CD4-positive, alpha-beta T cell treated with Interleukin-4 for 4 hours (primary cell): ENCODE results near the gene GPRIN3.

Source experiments
- DNase-seq: peaks from one replicate; pipeline ENCODE4 v3.0.0-alpha.2; 2020

Gene GPRIN3

DNA sequence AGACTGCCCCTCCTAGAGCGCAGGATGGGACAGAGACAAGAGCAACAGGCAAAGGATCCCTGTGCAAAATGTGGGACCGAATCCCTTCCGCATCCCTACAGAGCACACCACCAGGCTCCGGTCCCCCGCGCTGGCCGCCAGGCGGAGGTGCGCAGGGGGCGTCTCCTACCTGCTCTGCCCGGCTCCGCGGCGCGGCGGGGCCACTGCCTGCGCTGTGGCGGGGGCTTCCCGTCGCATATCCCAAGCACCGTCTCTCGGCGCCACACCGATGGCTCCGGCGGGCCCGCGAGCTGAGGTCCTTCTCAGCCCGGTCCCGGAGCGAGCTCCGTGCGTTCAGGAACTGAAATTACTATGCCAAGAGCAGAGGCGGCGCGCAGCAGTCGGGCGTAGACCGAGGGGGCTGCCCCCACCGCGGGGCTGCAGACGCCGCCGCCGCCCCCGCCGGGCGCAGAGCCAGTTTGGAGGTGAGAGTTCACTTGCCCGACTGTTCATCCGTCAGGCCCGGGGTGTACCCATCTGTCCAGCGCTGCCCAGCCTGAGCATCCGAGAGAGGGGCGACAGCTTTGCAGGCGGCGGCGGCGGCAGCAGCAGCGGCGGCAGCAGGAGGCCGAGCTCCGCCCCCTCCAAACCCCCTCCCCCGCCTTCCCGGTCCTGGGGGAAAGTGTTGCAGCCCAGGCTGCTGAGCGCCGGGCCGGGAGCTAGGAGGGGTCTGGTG, at the start of gene GPRIN3:
TSS of gene GPRIN3 (minus strand) at position 355 of the 715 bp plus-strand sequence. CDS start 57,690 bp downstream, outside the sequence.
- DNase-seq: peak; percentile 60

DNA sequence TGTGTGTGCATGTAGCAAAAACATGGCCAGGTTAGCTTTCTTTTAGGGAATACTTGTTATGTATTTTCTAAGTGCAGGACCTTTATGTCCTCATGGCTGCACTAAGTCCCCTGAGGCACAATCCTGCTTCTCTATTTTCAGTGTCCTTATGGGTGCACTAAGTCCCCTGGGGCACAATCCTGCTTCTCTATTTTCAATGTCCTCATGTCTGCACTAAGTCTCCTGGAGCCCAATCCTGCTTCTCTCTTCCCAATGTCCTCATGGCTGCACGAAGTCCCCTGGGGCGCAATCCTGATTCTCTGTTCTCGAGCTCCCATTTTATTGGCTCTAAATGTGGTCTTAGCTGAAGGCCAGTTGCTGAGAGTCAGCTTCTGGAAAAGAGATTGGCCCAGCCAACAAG, 49.7 kb upstream of the GPRIN3 start:
- DNase-seq: no peak

DNA sequence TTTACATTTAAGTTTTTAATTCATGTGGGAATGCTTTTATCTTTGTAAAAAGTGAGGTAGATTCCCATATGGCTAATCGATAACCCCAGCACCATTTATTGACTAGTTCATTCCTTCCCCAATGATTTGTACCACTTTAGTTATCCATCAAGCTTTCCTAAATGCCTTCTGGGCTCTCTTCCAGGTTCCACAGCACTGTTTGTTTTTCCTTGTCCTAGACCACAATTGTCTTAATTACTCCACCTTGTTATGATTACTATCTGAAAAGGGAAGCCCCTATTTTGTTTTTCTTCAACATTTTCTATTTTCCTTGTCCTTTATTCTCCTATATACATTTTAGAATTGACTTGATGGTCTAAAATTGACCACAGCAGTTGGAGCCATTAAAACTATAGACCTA, 48.5 kb upstream of the GPRIN3 start:
- DNase-seq: no peak

DNA sequence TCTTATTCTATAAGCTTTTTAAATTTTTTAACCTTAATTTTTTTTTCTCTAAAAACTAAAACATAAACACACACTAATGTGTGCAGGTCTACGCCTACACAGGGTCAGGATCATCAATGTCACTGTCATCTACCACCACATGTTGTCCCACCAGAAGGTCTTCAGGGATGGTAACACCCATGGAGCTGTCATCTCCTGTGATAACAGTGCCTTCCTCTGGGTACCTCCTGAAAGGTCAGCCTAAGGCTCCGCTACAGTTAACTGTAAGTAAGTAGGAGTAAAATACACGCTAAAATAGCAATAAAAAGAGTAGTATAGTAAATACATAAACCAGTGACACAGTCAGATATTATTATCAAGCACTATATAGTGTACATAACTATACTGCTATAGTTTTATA, 45.9 kb upstream of the GPRIN3 start:
- DNase-seq: peak; percentile 20

DNA sequence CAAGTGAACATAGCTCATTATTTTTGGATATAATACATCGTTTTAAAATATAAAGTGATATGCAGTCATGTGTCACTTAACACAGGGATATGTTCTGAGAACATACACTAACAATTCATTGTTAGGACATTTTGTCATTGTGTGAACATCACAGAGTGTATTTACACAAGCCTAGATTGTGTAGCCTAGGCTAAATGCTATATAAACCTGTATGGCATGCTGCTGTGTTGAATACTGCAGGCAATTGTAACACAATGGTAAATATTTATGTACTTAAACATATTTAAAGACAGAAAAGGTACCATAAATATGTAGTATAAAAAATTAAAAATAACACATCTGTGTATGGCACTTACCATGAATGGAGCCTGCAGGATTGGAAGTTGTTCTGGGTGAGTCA, 44.9 kb upstream of the GPRIN3 start:
- DNase-seq: no peak

DNA sequence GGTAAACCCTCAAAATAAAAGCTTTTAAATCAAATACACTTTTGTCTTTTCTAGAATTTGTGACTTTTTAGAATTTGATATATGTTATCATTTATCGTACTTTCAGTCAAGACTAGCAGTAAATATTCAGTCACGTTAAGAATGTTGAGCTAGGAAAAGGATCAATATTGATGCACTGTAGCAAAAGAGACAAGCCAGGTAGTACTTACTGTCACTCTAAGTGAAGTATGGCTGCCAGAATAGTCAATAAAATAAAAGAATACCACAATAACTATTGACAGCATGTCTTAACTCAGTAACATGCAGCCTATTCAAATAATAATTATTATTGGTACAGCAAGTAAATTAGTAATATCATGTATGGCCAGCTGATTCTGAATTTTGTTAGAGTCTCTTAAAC, 43.6 kb upstream of the GPRIN3 start:
- DNase-seq: no peak

DNA sequence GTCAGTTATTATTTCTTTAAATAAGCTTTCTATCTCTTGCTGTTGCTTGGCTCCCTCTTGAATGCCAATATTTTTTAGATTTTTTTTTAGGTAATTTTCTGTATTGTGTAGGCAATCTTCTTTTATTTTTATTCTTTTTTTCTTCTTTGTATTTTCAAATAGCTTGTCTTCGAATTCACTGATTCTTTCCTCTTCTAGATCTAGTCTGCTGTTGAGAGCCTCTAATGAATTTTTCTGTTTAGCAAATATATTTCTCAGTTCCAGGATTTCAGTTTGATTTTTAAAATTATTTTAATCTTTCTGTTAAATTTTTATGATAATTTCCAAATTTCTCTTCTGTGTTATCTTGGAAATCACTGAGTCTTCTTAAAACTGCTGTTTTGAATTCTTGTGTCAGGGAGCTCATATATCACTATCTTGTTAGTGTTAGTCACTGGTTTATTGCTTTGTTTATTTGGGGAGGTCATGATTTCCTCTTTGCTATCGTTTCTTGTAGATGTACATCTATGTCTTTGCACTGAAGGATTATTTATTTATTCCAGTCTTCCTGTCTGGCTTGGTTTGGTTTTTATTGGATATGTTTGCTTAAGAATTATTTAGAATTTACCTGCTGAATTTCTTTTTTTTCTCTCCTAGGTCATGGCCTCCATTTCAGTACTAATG, 39.9 kb upstream of the GPRIN3 start:
- DNase-seq: no peak

DNA sequence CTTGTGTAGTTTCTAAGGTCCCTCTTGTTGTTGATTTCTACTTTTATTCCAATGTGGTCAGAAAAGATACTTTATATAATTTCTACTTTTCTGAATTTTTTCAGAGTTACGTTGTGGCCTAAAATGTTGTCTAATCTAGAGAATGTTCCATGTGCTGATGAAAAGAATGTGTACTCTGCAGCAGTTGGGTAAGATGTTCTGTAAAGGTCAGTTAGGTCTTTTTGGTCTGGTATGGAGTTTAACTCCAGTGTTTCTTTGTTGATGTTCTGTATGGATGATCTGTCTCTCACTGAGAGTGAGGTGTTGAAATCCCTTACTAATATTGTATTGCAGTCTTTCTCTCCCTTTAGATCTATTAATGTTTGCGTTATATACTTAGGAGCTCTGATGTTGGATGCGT, 37.0 kb upstream of the GPRIN3 start:
- DNase-seq: no peak

DNA sequence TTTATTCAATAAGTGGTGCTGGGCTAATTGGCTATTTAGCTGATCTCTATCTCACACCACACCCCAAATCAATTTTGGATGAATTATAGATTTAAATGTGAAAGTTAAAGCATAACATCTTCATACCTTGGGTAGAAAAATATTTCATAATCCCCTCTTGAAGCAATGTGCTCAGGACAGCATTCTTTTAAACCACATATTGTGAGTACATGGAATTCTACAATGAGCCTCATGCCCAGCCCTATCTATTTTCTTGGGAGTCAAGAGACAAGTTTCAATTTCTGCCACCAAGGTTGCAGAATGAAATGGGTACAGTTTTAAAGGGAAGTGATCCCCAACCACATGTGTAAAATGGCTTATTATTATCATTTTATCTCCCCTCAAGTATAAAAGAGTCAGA, 30.6 kb upstream of the GPRIN3 start:
- DNase-seq: no peak

DNA sequence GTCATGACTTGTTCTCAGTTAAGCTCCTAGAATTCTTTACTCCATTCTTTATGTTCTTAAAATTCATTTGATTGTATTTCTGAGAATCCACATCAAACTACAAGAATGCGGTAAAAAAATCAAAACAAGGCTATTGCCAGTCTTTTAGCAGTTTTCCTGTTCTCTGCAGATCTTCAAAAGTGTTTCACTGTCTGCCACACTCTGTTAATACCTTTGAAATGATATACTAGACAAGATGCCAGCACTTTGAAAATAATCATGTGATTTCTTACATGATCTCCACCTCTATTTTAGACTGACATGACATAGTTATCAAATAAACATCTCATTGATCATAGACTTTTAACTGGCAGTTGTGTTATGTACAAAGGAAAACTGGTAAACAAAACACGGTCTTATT, 30.1 kb upstream of the GPRIN3 start:
- DNase-seq: peak; percentile 35

DNA sequence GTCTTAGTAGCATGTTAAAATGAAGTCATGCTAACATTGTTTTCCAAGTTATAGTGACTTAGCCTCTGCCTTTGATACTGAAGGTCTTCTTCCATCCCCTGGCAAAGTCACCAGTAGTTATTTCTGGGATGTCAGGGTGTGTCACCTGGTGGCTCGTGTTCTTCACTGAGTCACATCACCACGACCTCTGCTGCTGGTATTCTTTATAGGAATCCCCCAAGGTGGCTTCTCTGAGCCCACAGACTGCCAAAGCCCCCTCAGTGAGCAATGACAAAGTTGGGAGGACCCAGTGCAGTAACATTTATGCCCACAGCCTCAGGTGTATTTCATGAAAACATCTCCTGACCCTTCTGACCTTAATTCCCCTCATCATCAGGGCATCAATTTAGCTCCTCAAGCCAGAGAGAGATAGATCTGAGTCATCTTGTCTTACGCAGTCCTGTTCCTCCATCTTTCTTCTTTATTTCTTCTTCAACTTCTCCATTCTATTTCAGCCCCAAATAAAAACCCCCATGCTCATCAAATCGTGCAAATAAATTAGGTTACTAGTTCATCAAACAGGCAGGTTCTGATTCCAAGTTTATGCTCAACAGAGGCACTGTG, 29.3 kb upstream of the GPRIN3 start:
- DNase-seq: peak; percentile 26

DNA sequence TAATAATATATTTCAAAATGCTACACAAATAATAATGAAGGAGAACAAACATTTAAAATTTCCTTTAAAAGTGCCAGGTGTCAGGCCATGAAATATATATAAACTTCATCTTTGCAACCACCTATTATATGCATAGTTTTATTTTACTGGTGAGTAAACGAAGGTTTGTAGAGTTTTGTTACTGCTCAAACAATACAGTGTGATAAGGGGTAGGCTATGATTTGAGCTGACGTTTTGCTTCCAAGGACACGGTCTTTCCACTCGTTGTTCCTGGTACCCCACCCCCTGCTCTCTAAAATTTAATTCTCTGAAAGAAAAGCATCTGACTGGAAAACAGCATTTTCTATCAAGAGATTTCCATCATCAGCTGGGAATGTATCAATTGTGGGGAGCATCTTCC, 27.2 kb upstream of the GPRIN3 start:
- DNase-seq: no peak

DNA sequence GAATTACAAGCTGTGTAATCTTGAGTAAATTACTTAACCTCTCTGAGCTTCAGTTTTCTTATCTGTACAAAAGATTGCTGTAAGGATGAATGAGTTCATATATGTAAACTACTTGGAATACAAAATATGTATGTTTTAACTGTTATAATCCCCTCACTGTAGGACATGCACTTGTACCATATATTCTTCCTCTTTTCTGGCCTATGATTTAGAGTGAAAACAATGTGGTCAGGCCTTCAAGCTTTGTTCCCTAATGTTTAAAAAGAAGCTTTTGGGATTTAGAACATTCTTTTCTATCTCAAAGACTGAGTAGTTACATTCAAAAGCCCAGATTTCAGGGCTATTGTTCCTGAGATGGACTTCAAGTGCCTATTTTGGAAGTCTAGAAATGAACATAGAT, 26.7 kb upstream of the GPRIN3 start:
- DNase-seq: no peak

DNA sequence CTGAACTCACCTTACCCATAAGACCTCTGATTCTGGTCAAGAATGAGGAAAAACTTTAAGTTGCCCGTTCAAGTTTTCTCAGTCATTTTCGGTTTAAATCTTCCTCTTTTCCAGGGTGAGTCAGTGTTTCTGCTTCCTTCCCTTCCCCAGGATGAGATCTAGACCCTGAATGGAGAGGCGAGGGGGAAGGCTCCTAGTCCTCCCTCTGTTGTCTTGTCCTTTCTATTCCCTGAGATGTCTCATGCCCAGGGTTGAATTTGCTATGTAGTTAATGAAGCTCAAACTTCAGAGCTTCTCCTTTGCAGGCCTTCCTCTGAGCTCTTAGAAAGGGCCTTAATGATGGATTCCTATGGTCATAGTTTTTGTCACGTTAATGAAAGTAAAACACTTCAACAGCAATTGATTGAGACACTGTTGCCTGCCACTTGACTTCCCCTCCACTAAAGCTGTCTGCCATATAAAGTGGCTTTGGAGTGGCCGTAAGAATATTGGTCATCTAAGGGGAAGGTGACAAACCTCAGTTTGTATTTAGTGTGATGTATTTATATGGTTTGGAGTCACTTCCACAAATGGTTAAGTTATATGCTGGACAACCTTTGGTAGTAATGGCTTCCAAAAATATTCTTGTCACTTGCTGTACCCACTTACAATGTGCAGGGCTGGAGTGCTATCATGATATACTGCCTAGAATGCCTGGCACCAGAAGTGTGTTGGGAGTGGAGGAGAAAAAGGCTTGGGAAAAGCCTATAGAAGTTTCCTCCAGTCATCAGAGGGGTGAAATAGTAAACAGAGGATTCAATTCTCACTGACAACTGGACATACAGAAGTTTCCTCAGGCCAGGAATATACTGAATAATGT, 24.3 kb upstream of the GPRIN3 start:
- no peak for DNase-seq

DNA sequence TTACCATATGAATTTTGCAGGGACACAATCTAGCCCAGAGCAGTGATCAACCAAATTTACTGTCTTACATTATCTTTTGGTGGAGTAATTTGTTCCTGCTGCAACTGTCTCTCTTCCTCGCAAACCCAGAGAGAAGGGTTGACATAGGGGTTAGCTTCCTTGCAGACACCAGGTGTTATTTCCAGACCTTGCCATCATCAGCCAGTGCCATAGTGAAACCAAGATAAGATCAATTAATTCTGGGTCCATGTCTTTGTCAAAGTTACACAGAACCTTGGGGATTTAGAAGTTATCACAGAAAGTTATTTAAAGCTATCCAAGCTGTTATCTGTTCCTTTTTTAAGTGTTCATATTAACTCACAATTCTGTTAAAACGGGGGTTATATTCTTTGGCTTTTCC, 23.6 kb upstream of the GPRIN3 start:
- no peak for DNase-seq

DNA sequence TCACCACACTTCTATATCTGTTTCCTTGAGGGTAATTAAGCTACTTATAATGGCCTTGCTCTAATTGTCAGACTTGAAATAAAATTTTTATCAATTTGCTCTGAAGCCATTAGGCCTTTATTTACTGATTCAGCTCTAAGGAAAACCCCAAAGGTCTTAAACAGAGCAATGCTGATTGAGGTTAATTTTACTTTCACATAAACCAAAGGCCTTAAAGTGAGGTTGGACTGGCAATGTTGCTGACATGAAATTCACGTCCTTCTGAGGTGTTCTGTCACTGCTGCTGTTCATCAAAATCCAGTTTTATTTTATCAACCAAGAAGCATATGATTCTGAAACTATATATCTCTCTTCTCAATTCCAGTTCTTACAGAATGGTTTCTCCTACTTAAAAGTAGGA, 21.7 kb upstream of the GPRIN3 start:
- DNase-seq: no peak

DNA sequence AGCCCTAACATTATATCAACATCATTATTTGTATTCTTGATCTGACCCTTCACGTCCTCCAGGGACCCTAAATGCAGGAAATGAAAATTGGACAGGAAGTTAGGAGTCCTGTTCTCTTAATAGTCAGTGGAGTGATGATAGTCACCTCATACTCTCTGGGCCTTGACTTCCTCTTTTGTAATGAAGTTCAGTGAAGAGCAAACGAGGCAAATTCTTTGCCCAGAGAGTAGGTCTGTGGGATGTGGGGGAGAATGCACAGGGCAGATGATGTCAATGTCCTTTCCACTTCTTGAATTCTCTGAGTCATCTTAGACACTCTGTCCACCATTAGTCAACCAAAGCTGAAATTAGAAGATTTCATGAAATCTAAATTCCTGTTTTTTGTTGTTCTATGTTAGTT, 17.1 kb upstream of the GPRIN3 start:
- no peak for DNase-seq

DNA sequence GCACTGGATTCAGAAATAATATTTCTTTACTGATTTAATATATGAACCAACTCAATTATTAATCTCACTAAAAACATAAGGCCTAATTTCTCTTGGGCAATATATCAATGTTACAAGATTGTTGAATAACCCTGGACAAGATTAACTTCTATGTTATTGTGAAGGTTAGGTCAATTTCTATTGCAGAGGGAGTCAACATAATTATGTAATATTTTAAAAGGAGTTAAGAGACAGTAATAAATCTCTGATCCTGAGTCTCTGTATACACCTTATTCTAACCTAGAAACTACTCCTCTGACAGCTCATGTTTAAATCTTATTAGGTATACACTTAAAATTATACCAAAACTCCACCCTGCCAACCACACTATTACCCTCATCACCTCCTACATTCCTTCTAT, 15.1 kb upstream of the GPRIN3 start:
- DNase-seq: no peak

DNA sequence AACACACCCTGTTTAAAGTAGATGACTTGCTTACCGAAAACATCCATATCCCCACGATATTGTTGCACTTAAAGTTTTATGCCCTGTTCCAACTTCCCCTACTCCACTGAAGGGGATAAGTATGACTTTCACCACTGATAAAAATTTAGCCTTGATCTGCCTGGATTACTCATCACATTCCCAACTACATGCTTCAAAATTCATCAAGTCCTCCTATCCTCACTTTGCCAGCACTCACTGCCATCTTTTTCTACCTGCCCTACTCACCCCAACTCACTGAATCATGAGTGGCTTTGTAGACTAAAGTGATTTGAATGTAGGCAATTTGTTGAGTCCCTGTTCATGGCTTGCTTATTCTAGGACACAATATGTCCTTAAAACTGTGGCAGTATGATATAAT, 12.2 kb upstream of the GPRIN3 start:
- no peak for DNase-seq

DNA sequence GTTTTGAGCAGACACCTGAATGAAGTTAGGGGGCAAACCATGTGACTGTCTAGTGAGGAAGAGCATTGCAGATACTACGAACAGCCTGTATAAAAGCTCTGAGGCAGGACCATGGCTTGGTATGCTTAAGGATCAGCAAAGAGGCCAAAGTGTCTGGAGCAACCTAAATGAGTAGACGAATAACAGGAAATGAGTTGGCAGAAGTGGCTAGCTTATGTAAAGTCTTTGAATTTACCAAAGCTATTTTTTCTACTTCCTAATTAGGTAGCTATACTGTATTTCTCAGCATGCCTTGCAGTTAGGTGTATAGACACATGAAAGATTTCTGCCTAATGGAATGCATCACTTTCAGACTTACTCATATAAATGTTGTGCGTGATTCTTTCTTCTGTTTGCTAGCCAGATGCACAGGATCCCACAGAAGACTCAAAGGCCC, 9.3 kb upstream of the GPRIN3 start:
- DNase-seq: peak; percentile 91

DNA sequence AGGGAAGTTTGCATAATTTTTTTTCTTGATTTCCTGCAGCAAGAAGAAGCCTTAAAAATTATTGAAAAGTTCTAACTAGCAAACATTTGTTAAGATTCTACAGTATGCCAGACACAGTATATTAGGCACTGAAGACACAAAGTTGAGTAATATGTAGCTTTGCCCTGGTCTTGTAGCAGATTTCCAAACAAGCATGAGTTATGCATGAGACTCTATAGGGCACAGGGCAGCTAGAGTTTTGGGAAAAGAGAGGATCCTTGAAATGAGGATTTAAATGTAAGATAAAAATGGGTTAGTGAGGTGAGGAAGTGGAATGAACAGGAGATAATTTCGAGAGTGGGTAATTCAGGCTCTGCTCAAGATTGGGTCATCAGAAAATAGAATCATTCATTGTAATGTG, 8.6 kb upstream of the GPRIN3 start:
- no peak for DNase-seq

DNA sequence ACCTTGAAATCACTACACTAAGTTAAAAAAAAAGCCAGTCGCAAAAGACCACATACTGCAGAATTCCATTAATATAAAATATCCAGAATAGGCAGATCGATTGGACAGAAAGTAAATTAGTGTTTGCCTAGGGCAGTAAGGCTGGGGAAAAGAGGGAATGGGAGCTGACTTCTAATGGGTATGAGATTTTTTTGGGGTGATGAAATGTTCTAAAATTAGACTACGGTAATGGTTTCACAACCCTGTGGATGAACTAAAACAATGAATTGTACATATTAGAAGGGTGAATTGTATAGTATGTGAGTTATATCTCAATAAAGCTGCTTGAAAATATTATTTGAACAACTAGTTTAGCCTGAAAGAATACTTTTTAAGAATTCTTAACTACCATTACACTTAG, 6.7 kb upstream of the GPRIN3 start:
- no peak for DNase-seq

DNA sequence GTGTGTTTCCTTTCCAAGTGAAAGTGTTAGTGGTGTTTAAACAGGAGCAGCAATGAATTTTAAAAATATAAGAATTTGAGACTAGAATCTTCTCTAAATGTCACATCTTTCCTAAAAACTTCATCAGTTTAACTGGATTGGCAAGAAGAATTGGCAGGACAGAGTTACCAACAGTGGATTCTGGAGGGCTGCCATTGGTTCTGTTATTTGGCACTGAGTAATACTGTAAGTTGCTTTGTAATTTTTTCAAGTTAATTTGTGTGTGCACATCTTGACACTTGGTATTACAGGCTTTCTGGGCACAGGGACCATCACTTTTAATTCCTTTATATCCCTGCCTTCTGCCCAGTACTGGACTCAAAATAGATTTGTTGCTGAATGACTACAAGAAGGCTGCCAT, 4.5 kb upstream of the GPRIN3 start:
- no peak for DNase-seq

DNA sequence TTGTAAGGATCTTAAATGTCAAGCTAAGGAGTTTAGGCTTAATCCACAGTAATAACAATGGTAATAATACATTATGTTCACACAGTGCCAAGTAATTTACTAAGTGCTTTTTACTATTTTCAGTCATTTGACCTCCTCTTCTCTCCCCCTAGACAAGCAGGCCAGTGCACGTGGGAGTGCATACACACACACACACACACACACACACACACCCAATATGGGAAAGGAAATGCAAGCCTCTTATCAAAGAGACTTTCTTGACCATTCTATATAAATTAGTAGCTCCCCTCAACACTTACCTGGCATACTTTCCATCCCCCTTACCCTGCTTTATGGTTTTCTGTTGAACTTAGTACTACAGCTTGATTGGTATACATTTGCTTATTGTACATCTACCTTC, 3.8 kb upstream of the GPRIN3 start:
- DNase-seq: no peak
